Epithelial cell of prostate (primary cell): ENCODE measurements around the gene MYL2.

ENCODE experiments used
- DNase-seq: peaks from one replicate; pipeline ENCODE4 v3.0.0-alpha.2; 2011; ENCODE audit warnings: low read depth, low spot score
- H3K27ac ChIP-seq: fragments of 450-650 bp; 2 replicates; pipeline ENCODE4 v1.5.1; 2017; ENCODE audit warnings: mild to moderate bottlenecking

The MYL2 gene

DNA sequence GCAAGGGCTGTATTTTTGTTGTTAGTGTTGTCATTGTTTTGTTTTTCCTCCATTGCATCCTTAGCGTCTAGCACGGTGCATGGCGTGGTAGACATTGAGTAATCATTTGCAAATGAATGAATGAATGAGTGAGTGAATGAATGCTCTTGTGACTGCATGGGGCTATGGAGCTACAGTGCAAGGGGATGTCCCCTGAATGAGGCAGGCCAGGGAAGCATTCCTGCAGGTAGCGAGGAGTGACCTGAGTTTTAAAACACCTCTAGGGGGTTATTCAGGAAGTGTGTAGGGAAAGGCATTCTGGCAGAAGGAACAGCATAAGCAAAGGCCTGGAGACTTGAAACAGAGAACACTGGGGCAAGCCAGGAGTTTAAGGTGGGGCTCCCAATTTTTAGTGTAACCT lies 16.9 kb downstream of the MYL2 start:
- no peak overlapping the region for H3K27ac ChIP-seq
- DNase-seq: no peak

DNA sequence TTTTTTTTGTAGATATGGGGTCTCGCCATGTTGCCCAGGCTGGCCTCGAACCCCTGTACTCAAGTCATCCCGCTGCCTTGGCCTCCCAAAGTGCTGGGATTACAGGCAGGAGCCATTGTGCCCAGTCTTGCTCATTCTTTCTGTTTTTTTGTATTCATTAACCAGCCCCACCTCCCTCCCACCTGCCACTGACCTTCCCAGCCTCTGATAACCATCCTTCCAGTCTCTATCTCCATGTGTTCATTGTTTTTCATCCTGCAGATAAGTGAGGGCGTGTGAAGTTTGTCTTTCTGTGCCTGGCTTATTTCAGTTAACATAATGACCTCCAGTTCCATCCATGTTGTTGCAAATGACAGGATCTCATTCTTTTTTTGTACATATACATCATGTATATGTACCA lies 19.0 kb downstream of the MYL2 start:
- H3K27ac ChIP-seq: no peak overlapping the region

DNA sequence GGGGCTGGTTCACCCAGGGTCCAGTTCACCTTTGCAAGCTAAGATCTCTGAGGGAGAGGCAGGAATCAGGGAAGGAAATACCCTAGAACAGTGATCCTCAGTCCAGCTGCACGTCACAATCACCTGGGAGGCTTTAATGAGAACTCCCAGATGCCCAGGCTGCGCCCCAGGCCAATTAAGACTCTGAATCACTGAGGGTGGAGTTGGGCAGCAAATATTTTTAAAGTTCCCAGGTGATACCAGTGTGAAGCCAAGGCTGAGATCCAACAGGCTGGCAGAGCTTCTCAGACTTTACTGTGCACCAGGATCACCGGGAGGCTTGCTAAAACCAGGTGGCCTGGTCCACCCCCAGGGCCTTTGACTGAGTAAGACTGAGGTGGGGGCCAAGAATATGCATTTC lies 23.8 kb downstream of the MYL2 start:
- DNase-seq: peak; percentile 90
- H3K27ac ChIP-seq: peak overlapping the region; percentile 75

More for the DNA sequence above, 19.0 kb downstream of the MYL2 start:
- DNase-seq: no peak

DNA sequence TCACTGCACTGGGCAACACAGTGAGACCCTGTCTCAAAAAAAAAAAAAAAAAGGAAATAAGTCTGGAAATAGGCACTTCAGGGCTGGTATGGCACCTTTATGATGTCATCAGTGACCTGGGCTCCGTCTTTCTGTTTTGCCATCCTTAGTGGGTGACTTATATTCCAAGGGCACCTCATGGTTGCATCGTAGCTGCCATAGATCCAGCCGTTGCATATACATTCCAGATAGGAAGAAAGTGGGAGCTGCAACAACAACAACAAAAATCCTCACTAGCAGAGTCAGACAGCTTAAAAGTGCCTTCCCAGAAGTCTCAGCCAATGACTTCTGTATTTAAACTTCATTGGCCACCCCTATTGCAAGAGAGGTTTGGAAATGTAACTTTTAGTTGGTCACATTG lies 26.4 kb downstream of the MYL2 start:
- no peak for DNase-seq

GRCh38 chr12:110889361-110889760 lies 31.0 kb downstream of the MYL2 start:
- no peak for DNase-seq
- H3K27ac ChIP-seq: no peak overlapping the region

More for the DNA sequence above, 26.4 kb downstream of the MYL2 start:
- no peak overlapping the region for H3K27ac ChIP-seq

GRCh38 chr12:110888256-110888991 lies 32.0 kb downstream of the MYL2 start:
- no peak overlapping the region for H3K27ac ChIP-seq

DNA sequence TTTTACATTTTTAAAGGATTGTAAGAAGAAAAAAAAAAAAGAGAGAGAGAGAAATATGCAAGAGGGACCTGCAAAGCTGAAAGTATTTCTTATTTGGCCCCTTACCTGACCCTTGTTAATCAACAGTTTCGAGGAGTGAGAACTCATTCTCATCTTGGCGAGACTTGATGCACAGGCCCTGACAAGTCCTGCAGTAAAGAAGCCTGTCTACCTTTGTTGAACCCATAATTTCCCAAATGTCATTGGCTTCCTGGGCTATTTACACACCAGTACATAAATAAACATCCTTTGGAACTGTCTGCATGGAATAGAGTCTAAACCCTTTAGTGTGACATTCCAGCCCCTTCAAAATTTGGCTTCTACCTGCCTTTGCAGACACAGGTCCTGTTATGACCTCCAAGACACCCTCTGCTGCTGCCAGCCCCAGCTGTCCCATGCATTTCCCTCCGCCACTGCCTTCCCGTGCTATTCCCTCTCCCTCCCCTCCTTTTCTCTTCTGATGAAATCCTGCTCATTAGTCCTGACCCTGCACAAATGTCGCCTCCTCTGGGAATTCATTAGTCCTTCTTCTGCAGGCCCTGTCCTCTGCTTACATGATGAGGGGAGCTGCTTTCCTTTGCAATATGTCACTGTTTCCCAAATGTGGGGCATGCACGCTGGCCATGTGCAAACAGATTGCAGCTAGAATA lies 35.1 kb downstream of the MYL2 start:
- H3K27ac ChIP-seq: no peak overlapping the region
- DNase-seq: peak; percentile 56

More at GRCh38 chr12:110888256-110888991, 32.0 kb downstream of the MYL2 start:
- DNase-seq: no peak

- H3K27ac ChIP-seq: no peak overlapping the region
- DNase-seq: no peak
These were observed 37.1 kb downstream of the MYL2 start for GRCh38 chr12:110883251-110883650.

DNA sequence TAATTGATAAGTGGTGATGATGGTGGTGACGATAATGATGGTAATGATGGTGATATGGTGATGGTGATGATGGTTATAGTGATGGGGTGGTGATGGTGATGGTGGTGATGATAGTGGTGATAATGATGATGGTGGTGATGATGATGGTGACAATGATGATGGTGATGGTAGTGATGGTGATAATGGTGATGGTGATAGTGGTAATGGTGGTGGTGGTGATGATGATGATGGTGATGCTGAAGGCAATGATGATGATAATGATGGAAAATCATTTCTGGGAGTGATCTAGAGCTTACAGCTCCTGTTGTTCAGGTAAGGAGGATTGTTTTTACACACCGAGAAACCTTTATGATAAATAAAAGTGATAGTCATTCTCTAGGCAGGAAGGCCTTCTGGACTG lies 39.7 kb downstream of the MYL2 start:
- H3K27ac ChIP-seq: no peak overlapping the region
- no peak for DNase-seq

DNA sequence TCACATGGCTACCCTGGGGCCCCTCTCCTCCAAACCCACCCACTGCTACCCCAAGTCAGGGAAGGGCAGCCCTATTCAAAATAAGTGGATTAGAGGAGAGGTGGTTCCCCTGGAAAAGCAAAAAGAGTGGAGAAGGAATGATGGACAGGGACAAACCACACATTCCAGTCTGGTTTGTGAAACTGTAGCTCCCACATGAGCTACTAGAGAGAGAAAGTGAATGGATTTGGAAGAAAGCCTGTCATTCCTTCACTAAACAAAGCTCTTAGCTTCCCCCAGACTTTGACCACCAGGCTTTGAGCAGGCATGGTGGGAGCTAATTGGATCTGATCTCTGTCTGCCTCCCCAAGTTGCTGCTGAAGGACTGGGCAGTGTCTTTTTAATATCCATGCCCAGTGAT lies 45.6 kb downstream of the MYL2 start:
- no peak overlapping the region for H3K27ac ChIP-seq
- DNase-seq: no peak

- H3K27ac ChIP-seq: no peak overlapping the region
- DNase-seq: no peak
These were observed 46.0 kb downstream of the MYL2 start for GRCh38 chr12:110874351-110874750.

DNA sequence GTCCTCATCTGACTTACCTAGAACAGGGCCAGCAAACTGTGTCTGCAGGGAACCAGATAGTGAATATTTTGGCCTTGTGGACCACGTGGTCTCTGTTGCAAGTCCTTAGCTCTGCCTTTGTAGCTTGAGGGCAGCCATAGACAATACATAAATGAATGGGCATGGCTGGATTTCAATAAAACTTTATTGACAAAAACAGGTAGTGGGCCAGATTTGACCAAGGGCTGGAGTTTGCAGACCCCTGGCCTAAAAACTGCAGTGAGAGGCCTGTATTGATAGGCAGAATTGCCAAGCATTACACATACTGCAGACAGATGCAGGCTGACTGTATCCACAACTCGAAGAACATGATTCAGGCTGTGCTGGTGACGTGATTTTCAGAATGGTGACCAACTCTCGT lies 48.3 kb downstream of the MYL2 start:
- no peak overlapping the region for H3K27ac ChIP-seq
- no peak for DNase-seq

- DNase-seq: no peak
- H3K27ac ChIP-seq: no peak overlapping the region
These were observed 50.6 kb downstream of the MYL2 start for GRCh38 chr12:110869803-110870202.

DNA sequence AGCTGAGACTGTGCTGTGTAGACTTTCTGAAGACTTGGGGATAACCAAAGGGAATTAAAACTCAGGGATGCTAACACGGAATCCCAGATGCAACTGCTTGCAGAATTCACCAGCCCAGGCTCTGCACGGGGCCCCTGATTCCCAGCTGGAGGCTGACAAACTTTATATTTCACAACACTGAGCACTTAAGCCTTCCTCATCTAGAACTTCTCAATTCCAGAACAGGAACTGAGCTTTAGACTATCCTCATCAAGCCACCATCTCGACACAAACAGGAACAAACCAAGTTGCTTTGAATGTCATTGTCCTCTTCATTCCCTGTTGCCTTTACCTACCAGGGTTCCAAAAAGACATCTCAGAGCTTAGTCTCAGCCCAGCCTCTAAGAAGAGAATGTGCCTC lies 51.4 kb downstream of the MYL2 start:
- no peak for DNase-seq
- no peak overlapping the region for H3K27ac ChIP-seq

- no peak overlapping the region for H3K27ac ChIP-seq
- no peak for DNase-seq
These were observed 54.9 kb downstream of the MYL2 start for GRCh38 chr12:110865521-110865920.

DNA sequence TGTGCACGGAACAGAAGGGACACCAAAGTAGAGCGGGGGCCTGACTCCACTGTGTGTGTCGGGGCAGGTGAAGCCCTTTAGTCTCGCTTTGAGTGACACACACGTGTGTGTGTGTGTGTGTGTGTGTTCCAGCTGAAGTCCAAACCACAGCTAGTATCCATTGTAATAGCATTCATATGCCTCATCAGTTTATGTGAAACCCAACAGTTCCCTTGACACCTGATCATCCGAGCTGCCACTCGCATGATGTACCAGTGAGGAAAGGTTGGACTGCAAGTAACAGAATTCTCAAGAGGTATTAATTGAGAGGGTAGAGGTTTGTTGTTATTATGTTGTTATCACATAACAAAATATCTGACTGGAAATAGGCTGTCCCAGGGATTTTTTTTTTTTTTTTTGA lies 57.2 kb downstream of the MYL2 start:
- no peak for DNase-seq
- H3K27ac ChIP-seq: no peak overlapping the region

GRCh38 chr12:110862329-110862728 lies 58.0 kb downstream of the MYL2 start:
- H3K27ac ChIP-seq: no peak overlapping the region
- no peak for DNase-seq

GRCh38 chr12:110861729-110862128 lies 58.6 kb downstream of the MYL2 start:
- no peak for DNase-seq
- no peak overlapping the region for H3K27ac ChIP-seq
